Fibroblast of skin of scalp (primary cell): ENCODE data around the gene SMAD3.
A peak's percentile ranks its signal among the peaks of the same experiment; 100 is the strongest.

Experiments used
- DNase-seq: peaks from one replicate; pipeline ENCODE4 v3.0.0-alpha.2; 2013

The SMAD3 gene

GRCh38 chr15:67082007-67082536 lies 16.7 kb downstream of the SMAD3 start:
- no peak for DNase-seq

GRCh38 chr15:67083135-67083762 lies 17.8 kb downstream of the SMAD3 start:
- DNase-seq, result no peak

GRCh38 chr15:67084561-67084960 lies 19.2 kb downstream of the SMAD3 start:
- no peak for DNase-seq

GRCh38 chr15:67085237-67085817 lies 19.9 kb downstream of the SMAD3 start:
- no peak for DNase-seq

GRCh38 chr15:67085818-67086636 lies 20.6 kb downstream of the SMAD3 start:
- DNase-seq, result peak; percentile 89

GRCh38 chr15:67086637-67086914 lies 21.2 kb downstream of the SMAD3 start:
- DNase-seq, result no peak

GRCh38 chr15:67087507-67088172 lies 22.2 kb downstream of the SMAD3 start:
- DNase-seq, result no peak

GRCh38 chr15:67089217-67090193 lies 24.1 kb downstream of the SMAD3 start:
- DNase-seq, result peak; percentile 63

GRCh38 chr15:67090297-67091070 lies 25.1 kb downstream of the SMAD3 start:
- peak; percentile 63 for DNase-seq

GRCh38 chr15:67091071-67091979 lies 25.9 kb downstream of the SMAD3 start:
- DNase-seq, result peak; percentile 57

- no peak for DNase-seq
Measured at GRCh38 chr15:67091980-67092677, 26.7 kb downstream of the SMAD3 start.

GRCh38 chr15:67092752-67093503 lies 27.5 kb downstream of the SMAD3 start:
- DNase-seq, result no peak

- no peak for DNase-seq
Measured at GRCh38 chr15:67093504-67093862, 28.1 kb downstream of the SMAD3 start.

GRCh38 chr15:67094001-67094826 lies 28.8 kb downstream of the SMAD3 start:
- DNase-seq, result no peak

- DNase-seq, result no peak
Measured at GRCh38 chr15:67095912-67096311, 30.5 kb downstream of the SMAD3 start.

GRCh38 chr15:67096546-67097294 lies 31.3 kb downstream of the SMAD3 start:
- peak; percentile 35 for DNase-seq

- DNase-seq, result no peak
Measured at GRCh38 chr15:67097424-67097823, 32.0 kb downstream of the SMAD3 start.
